ES-I3 (cell line): ENCODE data around the gene PTPN22.
"Not testable (repeated sequence)": the region's sequence is repeated elsewhere in the genome, so short reads cannot be mapped to it uniquely, and the experiment has no call there.

Experiments used
- H3K36me3 ChIP-seq: 2 replicates; pipeline ENCODE4 v1.6.1; 2013; ENCODE audit warnings: mild to moderate bottlenecking, low read length, control low read depth, moderate library complexity; ENCODE audit not compliant: insufficient read depth
- H3K4me1 ChIP-seq: 2 replicates; pipeline ENCODE4 v1.6.1; 2013; ENCODE audit warnings: mild to moderate bottlenecking, control low read depth, low read length; ENCODE audit not compliant: insufficient read depth
- H3K9ac ChIP-seq: 2 replicates; pipeline ENCODE4 v1.6.1; 2013; ENCODE audit warnings: low read depth, mild to moderate bottlenecking, low read length, moderate library complexity
- H3K9me3 ChIP-seq: 2 replicates; pipeline ENCODE4 v1.6.1; 2013; ENCODE audit warnings: mild to moderate bottlenecking, low read length, moderate library complexity; ENCODE audit not compliant: control insufficient read depth, insufficient read depth

The PTPN22 gene

DNA sequence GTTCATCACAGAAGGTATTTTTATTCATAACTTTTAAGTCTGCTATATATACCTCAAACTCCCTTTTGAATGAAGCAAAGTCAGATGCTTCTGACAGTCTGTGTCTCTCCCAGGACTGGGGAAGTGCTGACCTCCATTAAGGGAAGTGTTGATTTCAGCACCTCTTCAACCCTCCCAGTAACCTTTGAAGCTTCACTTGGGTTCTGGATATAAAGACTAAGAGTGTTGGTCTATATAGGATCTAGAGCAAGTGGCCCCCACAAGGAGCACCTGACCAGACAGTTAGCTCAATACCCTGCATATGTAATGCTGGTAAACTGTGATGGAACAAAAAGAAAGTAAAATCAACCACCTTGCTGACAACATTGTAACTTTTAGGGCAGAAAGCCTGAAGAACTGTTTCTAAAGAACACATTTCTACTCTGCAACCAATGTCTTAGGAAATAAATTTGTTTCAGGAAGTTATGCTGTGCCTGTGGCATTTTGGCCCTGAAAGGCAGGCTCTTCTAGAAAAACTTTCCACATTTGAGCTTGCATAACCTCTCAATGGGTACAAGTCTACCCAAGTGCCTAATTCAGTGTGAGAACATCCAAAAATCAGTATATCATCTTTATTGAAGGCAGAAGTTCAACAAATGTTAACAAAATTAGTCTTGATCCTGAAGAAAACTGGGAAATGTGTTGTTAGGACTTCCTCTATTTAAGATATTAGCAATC is 865 bp upstream of the PTPN22 start:
- no peaks in the 10 kb centered on the region for H3K36me3 ChIP-seq
- H3K9me3 ChIP-seq: no peaks in the 10 kb centered on the region
- no peak overlapping the region for H3K9ac ChIP-seq
- peaks cover 5% of the 10 kb centered on the region; the same call in 1 of the 2 replicates for H3K4me1 ChIP-seq

DNA sequence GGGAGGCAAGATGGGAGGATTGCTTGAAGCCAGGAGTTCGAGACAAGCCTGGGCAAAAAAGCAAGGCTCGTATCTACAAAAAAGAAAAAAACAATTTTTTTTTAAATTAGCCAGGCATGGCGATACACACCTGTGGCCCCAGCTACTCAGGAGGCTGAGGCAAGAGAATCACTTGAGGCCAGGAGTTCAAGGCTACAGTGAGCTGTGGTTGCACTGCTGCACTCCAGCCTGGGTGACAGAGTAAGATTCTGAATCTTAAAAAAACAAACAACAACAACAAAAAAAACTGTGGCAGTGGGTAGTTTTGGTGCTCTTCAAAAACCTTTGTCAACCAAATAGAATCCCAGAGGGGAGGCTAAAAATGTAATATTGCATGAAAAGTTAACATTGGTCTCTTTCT is 734 bp downstream of the PTPN22 start:
- H3K4me1 ChIP-seq: peaks cover 5% of the 10 kb centered on the region; the same call in 1 of the 2 replicates
- H3K9me3 ChIP-seq: no peaks in the 10 kb centered on the region
- H3K36me3 ChIP-seq: no peaks in the 10 kb centered on the region
- H3K9ac ChIP-seq: no peak overlapping the region

DNA sequence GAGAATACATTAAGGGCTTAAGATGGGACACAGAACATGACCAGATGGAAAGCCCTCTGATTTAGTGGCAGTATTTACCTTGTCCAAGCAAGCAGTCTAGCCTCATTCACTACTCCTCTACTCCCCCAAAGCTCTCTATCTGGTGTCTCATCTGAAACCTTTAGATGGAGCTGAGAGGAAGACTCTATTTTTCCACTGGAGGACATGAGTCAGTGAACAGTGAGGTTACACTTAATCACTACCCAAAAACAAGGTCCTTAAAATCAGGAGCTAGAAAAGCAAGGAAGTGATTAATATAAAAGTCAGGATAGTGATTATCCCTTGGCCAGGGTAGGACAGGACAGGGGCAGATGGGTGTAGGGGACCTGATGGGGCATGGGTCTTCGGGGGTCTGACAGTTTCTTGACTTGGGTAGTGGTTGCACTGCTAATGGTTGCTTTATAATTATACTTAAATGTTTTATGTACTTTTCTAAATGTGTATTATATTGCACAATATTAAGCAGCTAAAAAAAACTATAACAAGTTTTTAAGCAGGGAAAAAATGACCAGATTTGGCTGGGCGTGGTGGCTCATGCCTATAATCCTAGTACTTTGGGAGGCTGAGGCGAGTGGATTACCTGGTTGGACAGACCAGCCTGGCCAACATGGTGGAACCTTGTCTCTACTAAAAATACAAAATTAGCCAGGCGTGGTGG is 3.0 kb downstream of the PTPN22 start:
- H3K9me3 ChIP-seq: no peaks in the 10 kb centered on the region
- H3K4me1 ChIP-seq: peaks cover 5% of the 10 kb centered on the region; the same call in 1 of the 2 replicates
- no peak overlapping the region for H3K9ac ChIP-seq
- no peaks in the 10 kb centered on the region for H3K36me3 ChIP-seq

DNA sequence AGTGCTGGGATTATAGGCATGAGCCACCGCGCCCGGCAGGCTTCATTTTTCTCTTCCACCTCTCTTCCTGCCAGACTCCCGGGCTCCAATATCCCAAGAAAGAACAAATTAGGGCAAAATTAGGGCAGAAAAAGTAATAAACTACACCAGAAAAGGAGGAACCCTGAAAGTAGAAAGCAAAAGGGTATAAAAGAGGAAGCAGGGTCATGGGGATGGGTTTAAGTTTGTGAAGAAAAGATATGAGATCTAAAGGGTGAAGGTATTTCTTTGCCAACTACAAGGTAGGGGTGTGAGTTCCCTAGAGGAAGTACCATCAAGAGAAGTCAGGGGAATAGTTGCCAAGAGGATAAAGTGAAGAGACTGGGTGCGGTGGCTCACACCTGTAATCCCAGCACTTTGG is 9.9 kb downstream of the PTPN22 start:
- Histone ChIP-seq H3K36me3 (no peaks in the 10 kb centered on the region), H3K9ac (no peak overlapping the region), H3K4me1 (no peaks in the 10 kb centered on the region), H3K9me3 (no peaks in the 10 kb centered on the region)

DNA sequence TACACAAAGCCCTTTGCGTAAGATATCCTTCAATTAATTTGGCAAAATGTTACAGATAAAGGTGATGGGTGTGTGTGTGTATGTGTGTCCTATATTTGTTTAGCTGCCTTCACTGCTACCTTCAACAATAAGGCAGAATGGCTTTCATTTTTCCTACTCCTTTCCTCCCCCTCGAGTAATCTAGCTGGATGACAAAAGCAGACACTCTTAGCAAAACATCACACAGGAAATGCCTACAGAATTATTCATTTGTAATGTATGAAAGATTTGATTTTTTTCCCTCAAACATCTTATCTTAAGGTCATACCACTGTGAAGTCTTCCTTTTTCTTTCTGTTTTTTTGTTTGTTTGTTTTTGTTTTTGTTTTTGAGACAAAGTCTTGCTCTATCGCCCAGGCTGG is 10.6 kb downstream of the PTPN22 start:
- no peaks in the 10 kb centered on the region for H3K36me3 ChIP-seq
- no peak overlapping the region for H3K9ac ChIP-seq
- no peaks in the 10 kb centered on the region for H3K9me3 ChIP-seq
- no peaks in the 10 kb centered on the region for H3K4me1 ChIP-seq

DNA sequence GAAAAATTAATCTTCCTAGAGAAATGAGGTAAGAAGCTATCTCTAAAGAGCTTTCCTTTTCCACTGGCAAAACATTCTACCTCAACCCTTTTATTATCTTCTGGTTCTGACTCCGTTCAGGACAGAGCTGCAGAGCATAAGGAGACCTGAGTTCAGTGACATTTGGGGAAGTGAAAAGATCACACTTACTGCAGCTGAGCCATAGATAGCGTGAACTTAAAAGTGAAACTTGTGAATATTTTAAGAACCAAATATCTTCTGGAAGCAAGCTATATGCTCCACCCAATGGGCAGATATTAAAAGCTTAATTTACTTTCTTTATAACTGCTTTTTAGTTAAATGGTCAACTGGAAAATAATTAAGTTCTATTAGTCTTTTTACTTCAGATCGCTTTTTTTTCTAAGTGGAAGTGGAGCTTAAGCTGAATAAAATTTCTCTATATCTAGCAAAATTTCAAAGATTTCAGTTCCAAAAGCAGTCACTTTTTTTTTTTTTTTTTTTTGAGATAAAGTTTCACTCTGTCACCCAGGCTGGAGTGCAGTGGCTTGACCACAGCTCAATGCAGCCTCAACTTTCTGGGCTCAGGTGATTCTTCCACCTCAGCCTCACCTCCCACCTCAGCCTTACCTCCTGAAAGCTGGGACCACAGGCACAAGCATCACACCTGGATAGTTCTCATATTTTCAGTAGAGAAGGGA is 11.9 kb downstream of the PTPN22 start:
- H3K9me3 ChIP-seq: no peaks in the 10 kb centered on the region
- no peaks in the 10 kb centered on the region for H3K36me3 ChIP-seq
- H3K4me1 ChIP-seq: no peaks in the 10 kb centered on the region
- no peak overlapping the region for H3K9ac ChIP-seq

DNA sequence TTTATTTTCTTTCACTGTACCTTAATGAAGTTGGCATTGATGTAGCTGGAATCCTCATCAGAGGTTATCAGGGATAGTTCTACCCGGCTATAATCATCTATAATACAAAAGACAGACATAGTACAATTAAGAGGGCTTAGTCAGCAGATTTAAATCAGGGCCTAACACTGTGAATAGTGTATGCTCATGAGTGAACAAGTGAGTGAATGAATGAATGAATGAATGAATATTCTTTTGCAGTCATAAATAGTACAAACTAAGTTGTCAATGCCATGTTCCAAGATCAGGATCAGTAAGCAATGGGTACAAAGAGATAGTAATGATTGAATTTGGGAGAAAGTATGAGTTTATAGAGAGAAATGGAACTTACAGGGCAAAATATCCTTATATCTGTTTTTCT is 12.5 kb downstream of the PTPN22 start:
- no peak overlapping the region for H3K9ac ChIP-seq
- no peaks in the 10 kb centered on the region for H3K9me3 ChIP-seq
- H3K36me3 ChIP-seq: no peaks in the 10 kb centered on the region
- no peaks in the 10 kb centered on the region for H3K4me1 ChIP-seq

DNA sequence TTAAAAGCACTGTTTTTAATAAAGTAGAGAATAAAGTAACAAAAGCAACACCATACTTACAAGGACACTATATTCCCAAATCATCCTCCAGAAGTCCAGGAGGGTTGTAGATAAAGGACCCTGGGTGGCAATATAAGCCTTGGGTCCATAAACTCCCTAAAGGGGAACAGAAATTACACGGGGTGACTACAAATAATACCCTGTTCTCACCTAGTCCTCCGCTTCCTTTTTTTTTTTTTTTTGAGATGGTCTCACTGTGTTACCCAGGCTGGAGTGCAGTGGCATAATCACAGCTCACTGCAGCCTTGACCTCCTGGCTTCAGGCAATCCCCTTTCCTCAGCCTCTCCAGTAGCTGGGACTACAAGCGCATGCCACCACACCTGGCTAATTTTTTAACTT is 13.1 kb downstream of the PTPN22 start:
- Histone ChIP-seq H3K36me3 (no peaks in the 10 kb centered on the region), H3K4me1 (no peaks in the 10 kb centered on the region), H3K9me3 (no peaks in the 10 kb centered on the region), H3K9ac (no peak overlapping the region)

DNA sequence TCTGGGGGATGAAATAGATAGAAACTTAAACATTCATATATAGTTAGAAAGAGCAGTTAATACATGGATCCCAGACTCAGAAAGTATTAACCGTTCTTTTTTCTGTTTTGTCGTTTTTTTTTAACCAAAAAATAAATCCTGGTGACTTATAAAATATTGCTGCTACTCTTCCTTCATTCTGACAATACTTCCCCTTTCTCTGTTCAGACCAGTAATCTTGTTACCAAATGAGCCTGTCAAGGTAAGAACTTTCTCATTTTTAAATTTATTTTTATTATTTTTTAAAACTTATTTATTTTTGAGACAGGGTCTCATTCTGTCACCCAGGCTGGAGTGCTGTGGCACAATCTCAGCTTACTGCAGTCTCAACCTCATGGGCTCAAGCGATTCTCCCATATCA is 13.7 kb downstream of the PTPN22 start:
- H3K4me1 ChIP-seq: no peaks in the 10 kb centered on the region
- no peaks in the 10 kb centered on the region for H3K9me3 ChIP-seq
- H3K9ac ChIP-seq: no peak overlapping the region
- H3K36me3 ChIP-seq: no peaks in the 10 kb centered on the region

DNA sequence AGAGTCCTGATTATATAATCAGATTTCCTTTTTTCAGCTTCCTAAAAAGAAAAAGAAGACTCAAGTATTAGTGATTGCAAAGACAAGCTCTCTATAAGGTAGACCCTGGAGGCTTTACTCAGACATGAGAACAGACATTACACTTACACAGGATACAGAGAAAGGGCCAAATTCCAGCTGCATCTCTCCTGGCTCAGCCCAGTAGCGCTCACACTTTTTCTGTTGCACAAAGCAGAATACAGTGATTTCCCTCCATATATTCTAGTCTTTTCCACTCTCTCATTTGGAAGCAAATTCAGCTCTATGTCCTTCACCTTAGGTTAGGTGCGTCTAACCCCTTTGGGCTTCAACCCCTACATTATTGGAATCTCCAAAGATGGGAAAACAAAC is 15.1 kb downstream of the PTPN22 start:
- H3K4me1 ChIP-seq: no peaks in the 10 kb centered on the region
- H3K9me3 ChIP-seq: no peaks in the 10 kb centered on the region
- H3K9ac ChIP-seq: no peak overlapping the region
- H3K36me3 ChIP-seq: no peaks in the 10 kb centered on the region

DNA sequence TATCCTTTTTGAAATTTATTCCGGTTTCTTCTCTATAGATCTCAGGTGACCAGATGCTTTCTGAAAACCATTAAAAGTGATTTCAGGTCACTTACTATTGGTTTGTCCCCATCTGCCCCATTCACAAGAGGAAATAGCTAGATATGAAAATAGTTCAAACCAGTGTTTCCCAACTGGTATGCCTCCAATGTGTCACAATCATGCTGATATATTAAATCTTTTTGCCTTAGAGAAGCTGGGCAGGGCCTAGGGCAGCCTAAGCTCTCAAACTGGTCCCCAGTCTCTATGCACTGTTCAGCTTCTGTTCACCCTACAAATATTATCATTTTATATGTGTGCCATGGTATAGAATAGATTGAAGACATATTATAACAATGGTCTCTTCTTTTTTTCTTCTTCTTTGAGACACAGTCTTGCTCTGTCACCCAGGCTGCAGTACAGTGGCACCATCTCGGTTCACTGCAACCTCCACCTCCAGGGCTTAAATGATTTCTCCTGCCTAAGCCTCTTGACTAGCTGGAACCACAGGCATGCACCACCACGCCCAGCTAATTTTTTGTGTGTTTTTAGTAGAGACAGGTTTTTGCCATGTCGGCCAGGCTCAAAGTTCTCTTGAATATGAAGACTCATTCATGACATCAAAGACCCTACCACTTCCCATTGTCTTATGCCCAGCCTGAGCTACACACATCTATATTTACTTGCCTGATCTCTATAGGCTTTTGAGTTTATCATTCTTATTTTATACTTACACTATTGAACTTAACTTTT is 15.7 kb downstream of the PTPN22 start:
- no peaks in the 10 kb centered on the region for H3K9me3 ChIP-seq
- H3K9ac ChIP-seq: no peak overlapping the region
- H3K4me1 ChIP-seq: no peaks in the 10 kb centered on the region
- H3K36me3 ChIP-seq: no peaks in the 10 kb centered on the region

DNA sequence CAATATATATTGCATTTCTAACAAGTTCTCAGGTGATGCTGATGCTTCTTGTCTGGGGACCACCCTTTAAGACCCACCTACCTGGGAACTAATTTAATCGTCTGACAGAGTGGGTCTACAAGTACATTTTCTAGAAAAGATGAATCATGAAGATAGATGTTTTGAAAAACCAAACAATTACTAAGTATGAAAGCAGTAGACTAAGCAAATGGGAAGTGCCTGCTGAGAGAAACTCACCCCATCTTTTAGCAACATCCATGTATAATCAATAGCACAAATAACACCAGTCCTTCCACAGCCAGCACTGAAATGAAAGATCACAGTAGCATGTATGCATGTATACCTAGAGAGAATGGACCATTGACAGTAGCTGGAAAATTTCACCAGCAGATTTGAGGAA is 17.3 kb downstream of the PTPN22 start:
- no peaks in the 10 kb centered on the region for H3K4me1 ChIP-seq
- no peaks in the 10 kb centered on the region for H3K9me3 ChIP-seq
- no peaks in the 10 kb centered on the region for H3K36me3 ChIP-seq
- H3K9ac ChIP-seq: no peak overlapping the region

DNA sequence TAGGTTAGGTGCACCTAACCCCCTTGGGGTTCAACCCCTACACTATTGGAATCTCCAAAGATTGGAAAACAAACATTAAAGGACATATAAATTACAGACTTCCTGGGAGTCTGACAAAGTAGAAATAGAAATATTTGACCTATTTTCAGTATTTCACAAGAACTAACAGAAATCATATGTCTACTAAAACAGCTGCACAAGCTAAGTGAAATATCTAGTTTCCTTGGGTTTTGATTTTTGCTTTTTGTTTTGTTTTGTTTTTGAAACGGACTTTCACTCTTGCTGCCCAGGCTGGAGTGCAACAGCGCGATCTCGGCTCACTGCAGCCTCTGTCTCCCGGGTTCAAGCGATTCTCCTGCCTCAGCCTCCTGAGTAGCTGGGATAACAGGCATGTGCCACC is 18.8 kb downstream of the PTPN22 start:
- H3K36me3 ChIP-seq, H3K9me3 ChIP-seq, H3K9ac ChIP-seq, H3K4me1 ChIP-seq: not testable (repeated sequence)

DNA sequence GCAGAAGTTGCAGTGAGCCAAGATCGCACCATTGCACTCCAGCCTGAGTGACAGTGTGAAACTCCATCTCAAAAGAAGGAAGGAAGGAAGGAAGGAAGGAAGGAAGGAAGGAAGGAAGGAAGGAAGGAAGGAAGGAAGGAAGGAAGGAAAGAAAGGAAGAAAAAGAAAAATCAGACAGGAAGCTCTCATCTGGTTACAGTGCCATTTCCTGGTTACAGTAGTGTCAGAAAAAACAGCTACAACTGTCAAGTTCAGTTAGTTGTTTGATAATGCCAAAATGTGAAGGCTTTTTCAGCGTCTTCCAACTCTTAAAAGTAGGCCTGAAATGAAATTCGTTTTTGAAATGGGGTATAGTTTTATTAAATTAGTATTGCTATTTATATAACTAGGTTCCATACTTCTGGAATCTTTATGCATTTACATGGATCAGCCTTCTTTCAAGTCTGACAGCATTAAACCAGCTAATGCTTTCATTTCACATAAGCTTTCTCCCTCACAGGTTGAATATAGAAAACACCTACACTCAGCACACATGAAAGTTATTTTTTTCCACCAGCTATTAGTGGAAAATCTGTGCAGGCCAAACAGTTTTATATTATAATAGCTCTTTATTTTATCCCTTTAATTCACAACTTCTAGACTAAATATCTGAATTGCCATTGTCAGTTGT is 21.2 kb downstream of the PTPN22 start:
- H3K9ac ChIP-seq: no peak overlapping the region
- H3K4me1 ChIP-seq: no peaks in the 10 kb centered on the region
- peaks cover 4% of the 10 kb centered on the region; the same call in 1 of the 2 replicates for H3K9me3 ChIP-seq
- H3K36me3 ChIP-seq: no peaks in the 10 kb centered on the region
